ENCODE results near the gene CAPN10.

GRCh38 chr2:240567872-240568677, 18.5 kb upstream of the CAPN10 start, which contains the start of gene RNPEPL1:
- TF ChIP-seq EZH2phosphoT487 (IDR thresholded peaks at IDR 0.05; ENCODE audit: insufficient read depth, low read depth): no peak
- no peak for TF ChIP-seq EZH2 (IDR thresholded peaks at IDR 0.05; ENCODE audit: insufficient read depth, poor library complexity, severe bottlenecking)

All from GM23248 (cell line).